ENCODE results near the gene FSIP1.

Gene FSIP1

DNA sequence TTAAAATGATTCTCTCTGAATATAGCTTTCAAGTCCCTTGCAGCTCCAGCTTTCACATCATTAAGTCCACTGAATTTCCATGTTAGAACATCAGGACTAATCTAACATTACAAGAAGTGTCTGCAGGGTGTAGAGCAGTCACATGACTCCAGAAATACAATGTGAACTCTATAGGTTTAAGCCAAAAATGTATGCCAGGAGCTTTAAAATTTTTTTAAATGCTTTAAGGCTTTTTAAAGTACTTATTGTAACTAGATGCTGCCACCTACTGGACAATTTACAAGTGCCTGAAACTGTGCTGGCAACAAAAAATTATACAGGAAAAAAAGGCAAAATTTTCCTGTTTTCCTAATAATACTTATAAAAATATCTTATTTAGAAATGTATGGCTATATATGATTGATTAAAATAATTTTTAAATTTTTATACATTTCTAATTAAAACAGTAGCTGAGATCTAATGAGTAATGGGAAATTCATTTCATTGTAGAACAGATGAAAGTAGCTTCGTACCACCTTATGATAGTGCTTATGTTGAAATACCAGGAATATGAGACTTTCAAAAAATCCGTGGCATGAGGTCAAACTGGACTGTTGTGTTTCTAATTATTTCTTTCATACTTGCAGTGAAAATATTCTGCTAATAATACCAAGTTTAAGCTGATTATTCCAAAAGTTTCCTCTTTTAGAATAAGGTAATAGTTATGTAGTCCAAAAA, 25.7 kb downstream of the FSIP1 start:
- peak; percentile 43 for DNase-seq (ENCODE audit: low read depth)

DNA sequence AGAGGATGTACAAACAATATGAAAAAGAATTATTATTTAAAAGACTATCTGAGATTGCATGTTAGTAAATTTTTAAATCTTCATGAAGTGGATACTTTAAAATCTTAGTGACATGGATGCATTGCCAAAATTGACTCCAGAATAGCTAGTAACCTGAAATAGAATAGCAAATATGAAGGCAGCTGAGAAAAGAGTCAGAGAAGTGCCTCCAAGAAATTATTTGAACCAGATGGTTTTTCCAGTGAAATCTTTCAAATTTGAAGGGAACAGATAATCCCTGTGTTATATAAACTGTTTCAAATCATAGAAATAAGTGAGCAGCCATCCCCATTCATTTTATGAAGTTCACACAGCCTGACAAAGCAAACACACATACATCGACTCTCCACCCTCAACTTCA, 29.6 kb downstream of the FSIP1 start:
- DNase-seq (ENCODE audit: low read depth): no peak

DNA sequence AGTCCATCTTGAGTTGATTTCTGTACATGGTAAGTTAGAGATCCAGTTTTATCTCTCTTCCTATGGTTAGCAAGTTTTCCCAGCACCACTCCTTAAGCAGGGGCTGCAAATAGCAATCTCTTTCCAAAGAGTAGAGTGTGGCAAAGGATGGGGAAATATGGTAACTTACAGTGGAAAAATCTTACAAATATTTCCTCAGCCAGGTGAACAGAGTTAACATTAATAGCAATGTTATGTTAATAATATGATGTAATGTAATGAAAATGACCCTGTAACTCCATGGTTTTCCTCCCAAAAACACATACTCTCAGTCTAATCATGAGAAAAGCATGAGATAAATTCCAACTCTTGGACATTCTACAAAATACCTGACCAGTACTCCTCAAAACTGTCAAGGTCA, 30.4 kb downstream of the FSIP1 start:
- no peak for DNase-seq (ENCODE audit: low read depth)

DNA sequence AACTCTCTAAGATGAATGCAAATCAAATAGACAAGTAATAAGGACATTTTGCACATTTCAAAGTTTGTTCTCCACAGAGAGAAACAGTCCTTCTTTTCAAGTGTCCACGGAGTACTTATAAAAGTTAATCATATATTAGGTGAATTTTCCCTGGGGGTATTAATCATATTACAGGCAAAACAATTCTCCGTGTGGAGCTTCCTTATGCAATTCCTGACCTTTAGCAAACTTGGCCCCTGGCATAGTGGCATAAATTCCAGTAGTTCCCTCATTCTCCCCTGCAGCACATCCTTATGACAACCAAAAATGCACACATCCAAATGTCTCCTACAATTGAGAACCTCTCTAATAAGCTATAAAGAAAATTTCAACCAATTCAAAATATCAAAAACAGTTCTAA, 34.4 kb downstream of the FSIP1 start:
- no peak for DNase-seq (ENCODE audit: low read depth)

DNA sequence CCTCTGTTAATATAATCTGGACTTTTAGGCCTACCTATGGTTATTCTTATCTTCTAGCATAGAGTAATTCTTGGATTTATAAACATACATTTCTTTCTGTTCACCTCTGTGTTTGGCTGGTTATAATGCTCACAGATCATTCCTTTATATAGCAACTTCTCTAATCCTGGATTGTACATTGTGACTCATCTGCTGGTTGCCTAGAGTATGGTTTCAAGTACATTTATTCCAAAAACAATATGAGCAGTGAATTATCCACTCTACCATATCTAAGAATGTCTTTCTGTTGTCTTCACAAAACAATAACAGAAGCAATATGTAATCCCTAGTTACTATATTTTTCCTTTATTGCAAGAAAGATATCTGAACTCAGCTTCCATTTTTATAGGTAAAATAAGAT, 35.3 kb downstream of the FSIP1 start:
- DNase-seq (ENCODE audit: low read depth): no peak

DNA sequence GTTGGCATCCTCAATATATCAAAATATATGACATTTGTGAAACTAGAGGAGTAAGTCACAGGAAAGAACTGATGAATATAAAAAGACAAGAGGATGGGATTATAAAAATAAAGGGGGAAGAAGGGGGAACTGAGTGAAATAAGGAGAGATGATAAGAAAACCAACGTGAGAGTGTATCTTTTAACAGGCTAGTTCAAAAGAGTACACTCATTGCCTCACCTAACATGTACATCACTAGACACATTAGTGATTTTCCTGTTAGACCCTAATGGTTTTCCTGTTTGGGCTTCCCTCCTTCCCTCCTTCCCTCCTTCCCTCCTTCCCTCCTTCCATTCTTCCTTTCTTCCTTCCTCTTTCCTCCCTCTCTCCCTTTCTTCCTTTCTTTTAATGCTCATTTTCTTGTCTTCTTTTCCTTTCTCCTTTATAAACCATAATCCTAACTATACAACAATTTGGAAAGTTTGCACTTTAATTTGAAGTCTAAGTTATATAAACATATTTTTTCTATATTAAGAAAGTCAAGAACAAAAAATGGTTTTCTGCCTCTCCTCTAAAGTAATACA, 35.8 kb downstream of the FSIP1 start:
- DNase-seq (ENCODE audit: low read depth): no peak

DNA sequence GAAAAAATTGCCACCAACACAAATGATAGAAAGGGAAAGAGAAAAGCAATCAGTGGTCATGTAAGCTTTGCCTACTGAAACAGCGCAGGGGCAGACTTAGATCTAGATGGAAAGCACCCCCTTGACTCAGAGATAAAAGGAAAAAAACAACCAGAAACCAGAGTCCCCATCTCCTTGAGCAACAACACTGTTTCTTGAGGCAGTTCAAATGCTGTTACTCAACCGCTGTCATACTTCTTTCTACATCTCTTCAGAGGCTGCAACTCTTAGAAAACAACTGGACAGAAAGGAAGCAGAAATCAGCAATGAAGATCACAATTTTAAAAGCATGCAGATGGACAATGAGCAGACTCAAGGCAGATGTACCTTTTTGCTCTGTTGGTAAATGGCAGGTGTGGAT, 36.5 kb downstream of the FSIP1 start:
- no peak for DNase-seq (ENCODE audit: low read depth)

DNA sequence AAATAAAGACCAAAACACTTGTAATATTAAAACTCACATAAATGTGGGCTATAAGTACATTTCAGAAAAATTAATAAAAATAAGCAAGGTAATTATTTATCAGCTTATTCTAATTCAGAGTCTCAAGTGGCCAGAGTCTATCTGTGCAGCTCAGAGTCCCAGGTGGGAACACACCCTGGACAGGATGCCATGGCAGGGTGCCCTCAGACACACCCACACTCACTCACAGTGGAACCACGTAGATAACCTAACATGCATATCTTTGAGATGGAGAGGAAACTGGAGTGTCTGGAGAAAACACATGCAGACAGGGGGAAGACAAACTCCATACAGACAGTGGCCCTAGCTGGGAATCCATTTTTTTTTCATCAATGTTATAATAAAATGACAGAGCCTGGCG, 37.2 kb downstream of the FSIP1 start:
- no peak for DNase-seq (ENCODE audit: low read depth)

DNA sequence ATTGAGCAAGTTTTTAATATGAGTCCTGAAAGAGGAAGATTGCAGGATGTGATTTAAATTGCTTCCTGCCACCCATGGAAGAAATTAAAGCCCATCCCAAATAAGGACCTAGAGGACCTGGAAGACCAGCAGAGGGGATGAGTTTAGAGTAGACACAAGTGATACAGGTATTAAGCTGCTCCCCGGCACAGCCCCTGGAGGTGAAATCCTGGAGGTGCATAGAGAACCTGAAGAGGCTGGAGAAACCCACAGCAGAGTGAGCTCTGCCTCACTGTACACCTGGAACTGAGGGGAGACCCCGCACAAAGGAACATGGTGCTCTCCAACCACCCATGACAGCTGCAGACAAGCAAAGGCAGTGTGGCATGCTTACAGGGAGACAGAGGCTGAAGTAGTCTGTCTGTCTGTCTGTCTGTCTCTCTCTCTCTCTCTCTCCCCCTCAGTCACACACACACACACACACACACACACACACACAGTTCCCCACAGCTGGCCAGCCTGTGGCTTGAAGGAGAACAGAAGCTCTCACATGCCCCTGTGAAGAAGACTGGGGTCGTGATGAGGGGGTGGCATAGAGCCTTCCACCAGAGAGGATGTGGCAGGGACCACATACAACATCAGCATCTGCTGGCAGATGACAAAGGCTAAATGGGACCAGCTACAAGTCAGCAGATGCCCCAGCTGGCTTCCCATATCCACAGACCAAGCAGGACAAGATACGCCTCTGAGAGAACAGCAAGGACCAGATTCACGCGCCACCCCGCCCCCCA, 38.1 kb downstream of the FSIP1 start:
- no peak for DNase-seq (ENCODE audit: low read depth)

DNA sequence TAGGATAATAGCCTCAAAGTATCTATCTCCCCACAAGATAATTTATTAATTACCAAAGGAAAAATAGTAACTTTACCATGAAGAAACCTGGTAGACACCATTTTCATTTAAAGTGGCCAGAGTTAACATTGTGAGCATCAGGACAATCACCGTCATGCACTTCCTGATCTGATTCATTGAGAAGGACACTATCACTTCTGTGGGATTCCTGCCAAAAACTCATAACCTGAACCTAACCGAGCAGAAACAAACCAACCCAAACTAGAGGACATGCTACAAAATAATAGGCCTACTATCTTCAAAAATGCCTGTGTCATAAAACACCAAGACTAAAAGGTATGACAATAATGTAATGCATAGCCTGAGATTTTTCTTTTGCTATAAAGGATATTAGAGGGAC, 39.0 kb downstream of the FSIP1 start:
- DNase-seq (ENCODE audit: low read depth): no peak

DNA sequence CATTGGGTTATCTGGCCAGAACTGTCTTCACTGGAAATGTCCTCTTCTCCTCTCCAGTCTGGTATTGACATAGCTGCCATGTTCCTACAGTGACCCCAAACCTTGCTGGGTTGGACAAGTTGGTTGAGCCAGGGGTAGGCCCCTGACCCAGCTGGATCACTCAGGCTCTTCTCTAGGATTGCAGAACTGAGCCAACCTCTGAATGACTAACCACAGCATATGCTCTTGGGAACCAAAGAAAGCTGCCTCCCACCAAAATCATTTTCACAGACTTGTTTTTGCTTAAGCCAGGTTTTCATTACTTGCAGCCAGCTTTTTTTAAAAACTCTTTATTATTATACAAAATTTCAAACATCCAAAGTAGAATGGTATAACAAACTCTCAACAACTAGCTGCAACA, 41.4 kb downstream of the FSIP1 start:
- no peak for DNase-seq (ENCODE audit: low read depth)

DNA sequence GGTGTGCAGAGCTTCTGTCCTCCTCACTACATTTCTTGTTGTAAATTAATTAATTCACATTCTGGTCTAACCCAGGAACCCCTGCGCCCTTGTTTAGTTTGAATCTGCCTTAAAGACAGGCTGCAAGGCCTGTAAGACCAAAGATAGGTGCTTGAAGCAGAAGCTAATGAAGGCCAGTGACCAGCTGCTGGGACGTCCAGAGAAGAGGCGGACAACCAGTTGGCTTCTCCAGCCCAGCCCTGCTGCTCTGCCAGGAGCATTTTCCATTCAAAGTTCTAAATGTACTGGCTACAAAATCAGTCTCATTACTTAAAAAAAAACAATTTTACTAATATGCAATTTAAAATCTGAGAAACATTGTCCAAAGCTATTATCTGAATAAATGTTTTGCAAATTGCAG, 43.6 kb downstream of the FSIP1 start:
- DNase-seq (ENCODE audit: low read depth): no peak

DNA sequence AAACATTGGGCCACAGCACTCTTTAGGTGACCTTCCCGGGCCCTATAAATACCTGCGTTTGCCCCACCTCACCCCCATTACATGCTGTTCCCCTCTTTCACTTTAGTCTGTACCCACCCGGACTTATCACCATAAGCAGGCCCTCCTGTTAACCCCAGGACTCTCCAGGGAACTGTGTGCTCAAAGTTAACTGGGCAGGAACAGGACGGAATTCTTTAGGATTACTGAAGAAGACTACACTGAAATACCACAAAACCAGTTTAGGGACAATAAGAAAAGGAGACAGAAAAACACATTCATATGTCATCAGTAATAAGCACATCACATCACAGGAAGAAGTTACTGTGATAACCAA, 45.5 kb downstream of the FSIP1 start:
- DNase-seq (ENCODE audit: low read depth): no peak

DNA sequence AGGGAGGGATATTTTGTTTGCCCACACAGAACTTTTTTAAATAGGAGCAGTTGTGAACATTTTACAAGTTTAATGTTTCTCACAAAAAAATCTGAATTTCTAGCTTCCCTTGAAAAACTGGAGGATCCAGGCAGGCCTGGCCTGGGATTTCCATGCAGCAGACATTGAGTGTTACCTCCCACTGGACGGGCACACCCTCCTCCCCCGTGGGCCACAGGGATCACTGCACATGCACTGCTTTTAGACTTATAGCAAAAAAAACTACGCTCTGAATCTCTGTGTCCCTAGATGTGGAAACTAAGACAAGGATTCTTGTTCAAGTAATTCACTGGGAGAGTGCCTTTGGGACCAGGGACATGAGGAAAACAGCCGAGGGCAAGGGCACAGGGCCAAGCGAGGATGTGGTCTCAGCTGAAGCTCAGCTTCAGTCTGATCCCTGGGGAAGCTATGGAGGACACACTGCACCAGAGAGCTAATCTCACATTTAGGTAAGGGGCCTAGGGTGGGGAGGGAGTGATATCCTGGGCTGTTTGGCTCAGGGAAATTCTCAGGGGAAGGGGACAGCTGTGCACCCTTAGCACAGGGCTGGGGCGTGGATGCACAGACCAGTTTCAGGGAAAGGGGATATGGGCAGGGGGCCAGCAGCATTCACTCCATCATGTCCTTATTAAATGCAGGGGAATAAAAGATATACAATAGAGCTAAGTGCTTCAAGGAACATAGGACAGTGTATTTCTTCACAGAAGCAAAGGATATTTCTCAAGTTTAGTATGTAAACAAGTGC, 46.0 kb downstream of the FSIP1 start:
- DNase-seq (ENCODE audit: low read depth): no peak

DNA sequence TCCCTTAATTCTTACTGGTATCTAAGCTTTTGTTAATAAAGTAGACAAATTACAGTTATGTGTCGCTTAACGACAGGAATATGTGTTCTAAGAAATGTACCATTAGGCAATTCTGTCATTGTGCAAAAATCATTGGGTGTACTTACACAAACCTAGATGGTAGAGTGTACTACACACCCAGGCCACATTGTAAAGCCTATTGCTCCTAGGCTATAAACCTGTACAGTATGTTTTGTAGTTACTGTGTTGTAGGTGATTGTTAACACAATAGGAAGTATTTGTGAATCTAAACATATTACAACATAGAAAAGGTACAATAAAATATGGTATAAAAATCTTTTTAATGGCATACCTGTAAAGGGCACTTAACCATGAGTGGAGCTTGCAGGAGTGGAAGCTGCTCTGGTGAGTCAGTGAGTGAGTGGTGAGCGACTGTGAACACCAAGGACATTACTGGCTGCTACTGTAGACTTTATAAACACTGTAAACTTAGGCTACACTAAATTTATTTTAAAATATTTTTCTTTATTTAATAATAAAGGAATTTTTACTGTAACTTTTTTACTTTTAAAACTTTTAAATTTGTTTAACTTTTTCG, 47.4 kb downstream of the FSIP1 start:
- no peak for DNase-seq (ENCODE audit: low read depth)

DNA sequence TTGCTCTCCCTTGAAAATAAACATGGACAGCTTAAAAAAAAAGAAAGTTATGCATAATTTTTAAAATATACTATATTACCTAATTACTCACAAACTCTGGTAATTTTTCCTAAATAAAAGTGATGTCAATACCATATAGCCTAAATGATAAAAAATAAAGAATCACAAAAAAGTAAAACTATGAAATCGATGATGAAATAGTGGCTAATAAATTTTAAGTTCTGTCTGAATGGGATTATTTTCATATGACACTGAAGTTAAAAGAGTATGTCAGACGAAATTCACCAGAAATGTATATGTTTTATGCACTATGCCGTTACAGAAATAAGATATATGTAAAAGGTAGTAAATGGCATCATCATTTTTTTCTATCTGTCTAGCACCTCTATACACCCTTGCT, 51.4 kb downstream of the FSIP1 start:
- DNase-seq (ENCODE audit: low read depth): no peak

DNA sequence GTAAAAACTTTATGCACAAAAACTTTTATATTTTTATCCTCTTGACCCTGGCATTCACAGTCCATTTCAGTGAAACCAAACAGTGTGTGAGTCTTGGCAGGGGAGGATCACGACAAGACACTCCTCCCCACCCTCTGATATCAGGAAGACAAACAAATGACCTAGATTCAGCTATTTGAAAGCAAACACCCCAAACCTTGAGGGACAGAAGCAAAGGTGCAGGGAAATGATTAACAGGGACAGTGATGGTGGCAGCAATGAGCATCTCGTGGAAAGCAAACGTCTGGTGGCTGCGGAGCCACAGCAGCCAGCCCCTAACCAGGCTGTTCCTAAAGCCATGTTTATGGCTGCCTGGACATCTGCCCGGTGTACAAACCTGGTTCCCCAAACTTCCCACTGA, 52.1 kb downstream of the FSIP1 start:
- no peak for DNase-seq (ENCODE audit: low read depth)

DNA sequence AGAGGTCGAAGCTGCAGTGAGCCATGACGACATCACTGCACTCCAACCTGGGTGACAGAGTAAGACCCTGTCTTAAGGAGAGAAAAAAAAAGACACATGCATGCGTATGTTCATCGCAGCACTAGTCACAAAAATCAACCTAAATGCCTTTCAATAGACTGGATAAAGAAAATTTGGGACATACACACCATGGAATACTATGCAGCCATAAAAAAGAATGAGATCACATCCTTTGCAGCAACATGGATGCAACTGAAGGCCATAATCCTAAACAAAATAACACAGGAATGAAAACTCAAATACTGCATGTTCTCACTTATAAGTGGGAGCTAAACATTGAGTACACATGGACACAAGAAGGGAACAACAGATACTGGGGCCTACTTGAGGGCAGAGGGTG, 53.1 kb downstream of the FSIP1 start:
- DNase-seq (ENCODE audit: low read depth): no peak

DNA sequence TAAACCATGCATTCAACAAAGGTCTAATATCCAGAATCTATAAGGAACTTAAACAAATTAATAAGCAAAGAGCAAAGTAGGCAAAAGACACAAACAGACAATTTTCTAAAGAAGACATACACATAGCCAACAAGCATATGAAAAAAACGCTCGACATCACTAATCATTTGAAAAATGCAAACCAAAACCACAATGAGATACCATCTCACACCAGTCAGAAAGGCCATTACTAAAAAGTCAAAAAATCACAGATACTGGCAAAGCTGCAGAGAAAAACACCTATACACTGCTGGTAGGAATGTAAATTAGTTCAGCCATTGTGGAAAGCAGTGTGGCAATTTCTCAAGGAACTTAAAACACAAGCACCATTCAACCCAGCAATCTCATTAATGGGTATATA, 53.8 kb downstream of the FSIP1 start:
- no peak for DNase-seq (ENCODE audit: low read depth)

DNA sequence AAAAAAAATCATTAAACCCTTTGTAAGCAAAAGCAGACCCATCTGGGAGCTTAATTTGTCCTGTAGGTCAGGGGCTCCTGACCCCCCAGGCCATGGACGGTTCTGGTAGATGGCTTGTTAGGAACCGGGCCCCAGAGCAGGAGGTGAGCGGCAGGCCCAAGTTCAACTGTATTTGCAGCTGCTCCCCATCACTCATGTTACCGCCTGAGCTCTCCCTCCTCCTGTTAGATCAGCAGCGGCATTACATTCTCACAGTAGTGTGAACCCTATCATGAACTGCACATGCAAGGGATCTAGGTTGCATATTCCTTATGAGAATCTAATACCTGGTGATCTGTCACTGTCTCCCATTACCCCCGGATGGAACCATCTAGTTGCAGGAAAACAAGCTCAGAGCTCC, 60.7 kb downstream of the FSIP1 start:
- DNase-seq (ENCODE audit: low read depth): no peak

DNA sequence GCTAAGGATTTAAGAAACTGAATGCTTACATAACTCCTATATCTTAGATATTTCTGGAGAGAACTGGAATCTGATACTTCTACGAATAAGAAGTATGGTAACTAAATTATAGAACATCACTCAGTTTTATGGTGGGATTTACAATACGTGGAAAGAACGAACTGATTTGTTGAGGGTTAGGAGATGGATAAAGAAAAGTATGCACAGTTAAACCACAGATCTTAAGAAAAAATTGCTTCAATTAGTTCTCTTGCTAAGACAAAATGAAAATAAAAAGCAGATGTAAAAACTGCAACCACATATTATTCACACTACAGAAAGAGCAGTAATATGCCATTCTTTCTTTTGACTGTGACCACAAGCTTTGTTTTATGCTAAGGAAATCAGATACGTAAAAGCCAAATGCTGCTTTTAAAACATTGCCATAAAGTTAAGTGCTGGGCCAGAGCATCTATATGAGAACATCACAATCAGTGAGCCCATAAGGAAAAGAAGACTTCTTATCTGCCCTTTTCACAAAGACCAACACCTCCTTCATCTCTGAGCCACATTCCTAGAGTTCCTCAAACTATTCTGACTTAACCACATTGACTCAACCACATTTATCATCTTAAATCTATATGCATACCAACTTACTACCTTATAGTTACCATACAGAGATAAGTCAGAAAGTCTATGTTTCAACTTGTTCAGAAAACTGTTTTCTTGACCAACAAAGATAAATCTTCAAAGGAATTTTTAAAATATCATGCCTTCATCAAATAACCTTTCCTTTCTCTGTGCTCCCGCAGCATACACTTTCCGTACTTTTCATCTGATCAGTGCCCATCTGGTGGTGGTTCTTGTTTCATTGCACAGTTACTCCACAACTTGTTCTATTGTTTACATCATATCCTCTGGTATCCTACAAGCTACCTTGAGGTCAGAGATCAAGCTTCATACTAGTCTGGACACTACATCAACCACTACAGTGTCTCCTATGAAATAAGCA, 61.7 kb downstream of the FSIP1 start:
- DNase-seq (ENCODE audit: low read depth): peak; percentile 71

Data from GM04504 (cell line).